Effector memory CD4-positive, alpha-beta T cell (primary cell): Measurements from ENCODE around the gene KCTD10.

Experiments used
- DNase-seq, 3 donors: peaks; one replicate each; pipeline ENCODE4 v3.0.0-alpha.2; 2020
- H3K27ac ChIP-seq: 2 replicates; pipeline ENCODE4 v1.7.0; 2013; ENCODE audit warnings: mild to moderate bottlenecking, low read length, moderate library complexity; ENCODE audit not compliant: insufficient read depth, poor library complexity, severe bottlenecking
- H3K27me3 ChIP-seq: replicated peaks from 2 replicates; pipeline ENCODE4 v1.7.0; 2013; ENCODE audit warnings: mild to moderate bottlenecking, low read length; ENCODE audit not compliant: insufficient read depth, control insufficient read depth, poor library complexity, severe bottlenecking
- H3K36me3 ChIP-seq: 2 replicates; pipeline ENCODE4 v1.7.0; 2013; ENCODE audit warnings: mild to moderate bottlenecking, low read length, moderate library complexity; ENCODE audit not compliant: control insufficient read depth, insufficient read depth
- H3K4me1 ChIP-seq: 2 replicates; pipeline ENCODE4 v1.7.0; 2013; ENCODE audit warnings: low read length, mild to moderate bottlenecking; ENCODE audit not compliant: control insufficient read depth, insufficient read depth, poor library complexity, severe bottlenecking
- H3K4me3 ChIP-seq: 2 replicates; pipeline ENCODE4 v1.7.0; 2013; ENCODE audit warnings: low read length, low read depth, mild to moderate bottlenecking; ENCODE audit not compliant: insufficient read depth, poor library complexity, severe bottlenecking
- H3K9me3 ChIP-seq: 2 replicates; pipeline ENCODE4 v1.7.0; 2013; ENCODE audit warnings: mild to moderate bottlenecking, low read length, moderate library complexity; ENCODE audit not compliant: control insufficient read depth

The KCTD10 gene

DNA sequence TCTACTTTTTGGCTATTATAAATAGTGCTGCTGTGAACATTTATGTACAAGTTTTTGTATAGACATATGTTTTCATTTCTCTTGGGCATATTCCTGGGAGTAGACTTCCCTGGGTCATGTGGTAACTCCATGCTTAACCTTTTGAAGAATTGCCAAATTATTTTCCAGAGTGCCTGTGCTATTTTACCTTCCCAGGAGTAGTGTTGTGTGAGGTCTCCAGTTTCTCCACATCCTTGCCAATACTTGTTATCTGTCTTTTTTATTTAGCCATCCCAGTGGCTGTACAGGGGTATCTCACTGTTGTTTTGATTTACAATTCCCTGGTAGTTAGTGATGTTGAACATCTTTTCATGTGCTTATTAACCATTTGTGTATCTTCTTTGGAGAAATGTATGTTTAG, 19.2 kb upstream of the KCTD10 start:
- no peak overlapping the region for H3K27ac ChIP-seq
- no peaks in the 10 kb centered on the region for H3K27me3 ChIP-seq
- no peak for DNase-seq
- no peak overlapping the region for H3K4me3 ChIP-seq
- H3K4me1 ChIP-seq, result no peaks in the 10 kb centered on the region
- H3K36me3 ChIP-seq, result peaks cover 66% of the 10 kb centered on the region
- H3K9me3 ChIP-seq, result no peaks in the 10 kb centered on the region

- H3K9me3 ChIP-seq, result no peaks in the 10 kb centered on the region
- peaks cover 57% of the 10 kb centered on the region for H3K36me3 ChIP-seq
- H3K4me3 ChIP-seq, result no peak overlapping the region
- H3K4me1 ChIP-seq, result no peaks in the 10 kb centered on the region
- no peak overlapping the region for H3K27ac ChIP-seq
- no peaks in the 10 kb centered on the region for H3K27me3 ChIP-seq
- DNase-seq, result no peak
Observed at GRCh38 chr12:109495012-109495411, 17.9 kb upstream of the KCTD10 start.

DNA sequence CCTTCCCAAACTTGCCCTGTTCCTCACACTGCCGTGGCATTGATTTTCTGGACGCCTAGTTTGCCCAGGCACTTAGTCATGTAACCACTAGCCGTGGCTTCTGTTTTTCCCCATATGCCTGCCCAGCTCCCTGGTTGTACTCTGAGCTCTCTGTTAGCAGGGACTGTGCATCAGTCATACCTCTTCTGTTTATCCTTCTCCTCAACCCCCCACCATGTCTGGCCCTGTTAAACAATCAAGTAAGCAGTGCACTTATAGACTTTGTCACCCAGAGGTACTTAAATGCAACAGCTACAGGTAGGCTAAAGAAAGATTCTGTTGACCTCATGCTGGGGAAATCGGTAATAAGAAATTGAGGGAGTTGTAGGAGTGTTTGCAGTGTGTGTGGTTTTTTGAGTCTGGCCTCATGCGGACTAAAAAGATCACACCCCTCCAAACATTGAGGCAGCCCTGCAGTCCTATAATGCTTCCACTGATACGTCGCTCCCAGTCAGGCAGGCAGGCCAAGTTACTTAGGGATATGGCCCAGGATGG, 17.3 kb upstream of the KCTD10 start:
- Histone ChIP-seq H3K4me1 (no peaks in the 10 kb centered on the region), H3K4me3 (no peak overlapping the region), H3K27me3 (no peaks in the 10 kb centered on the region), H3K27ac (no peak overlapping the region), H3K36me3 (peaks cover 60% of the 10 kb centered on the region), H3K9me3 (no peaks in the 10 kb centered on the region)
- DNase-seq, result no peak

DNA sequence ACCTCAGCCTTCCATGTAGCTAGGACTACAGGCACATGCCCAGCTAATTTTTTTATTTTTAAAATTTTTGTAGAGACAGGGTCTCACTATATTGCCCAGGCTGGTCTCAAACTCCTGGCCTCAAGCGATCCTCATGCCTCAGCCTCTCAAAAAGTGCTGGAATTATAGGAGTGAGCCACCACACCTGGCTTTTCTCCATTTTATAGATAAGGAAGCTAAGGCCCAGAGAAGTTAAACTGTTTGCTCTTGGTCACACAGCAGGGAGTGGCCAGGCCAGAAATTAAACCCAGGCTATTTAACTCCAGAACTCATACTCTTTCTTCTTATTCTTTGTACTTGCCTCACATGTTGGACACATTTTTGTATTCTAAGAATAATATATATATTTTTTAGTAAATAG, 16.8 kb upstream of the KCTD10 start:
- Histone ChIP-seq H3K4me3 (no peak overlapping the region), H3K36me3 (peaks cover 60% of the 10 kb centered on the region), H3K9me3 (no peaks in the 10 kb centered on the region), H3K27me3 (no peaks in the 10 kb centered on the region), H3K27ac (no peak overlapping the region), H3K4me1 (no peaks in the 10 kb centered on the region)
- DNase-seq, result no peak

- no peak for DNase-seq
- Histone ChIP-seq H3K36me3 (peaks cover 62% of the 10 kb centered on the region), H3K27me3 (no peaks in the 10 kb centered on the region), H3K27ac (no peak overlapping the region), H3K9me3 (no peaks in the 10 kb centered on the region), H3K4me3 (no peak overlapping the region), H3K4me1 (no peaks in the 10 kb centered on the region)
Observed at GRCh38 chr12:109493090-109493489, 16.0 kb upstream of the KCTD10 start.

DNA sequence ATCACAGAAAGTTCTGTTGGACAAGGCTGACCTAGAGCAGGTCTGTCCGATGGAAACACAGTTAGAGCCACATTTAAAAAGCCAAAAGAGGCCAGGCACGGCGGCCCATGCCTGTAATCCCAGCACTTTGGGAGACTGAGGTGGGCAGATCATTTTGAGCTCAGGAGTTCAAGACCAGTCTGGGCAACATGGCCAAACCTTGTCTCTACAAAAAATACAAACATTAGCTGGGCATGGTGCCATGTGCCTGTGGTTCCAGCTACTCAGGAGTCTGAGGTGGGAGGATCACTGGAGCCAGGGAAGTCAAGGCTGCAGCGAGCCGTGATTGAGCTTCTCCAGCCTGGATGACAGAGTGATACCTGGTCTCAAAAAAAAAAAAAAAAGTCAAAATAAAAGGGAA, 15.3 kb upstream of the KCTD10 start:
- peaks cover 62% of the 10 kb centered on the region for H3K36me3 ChIP-seq

DNA sequence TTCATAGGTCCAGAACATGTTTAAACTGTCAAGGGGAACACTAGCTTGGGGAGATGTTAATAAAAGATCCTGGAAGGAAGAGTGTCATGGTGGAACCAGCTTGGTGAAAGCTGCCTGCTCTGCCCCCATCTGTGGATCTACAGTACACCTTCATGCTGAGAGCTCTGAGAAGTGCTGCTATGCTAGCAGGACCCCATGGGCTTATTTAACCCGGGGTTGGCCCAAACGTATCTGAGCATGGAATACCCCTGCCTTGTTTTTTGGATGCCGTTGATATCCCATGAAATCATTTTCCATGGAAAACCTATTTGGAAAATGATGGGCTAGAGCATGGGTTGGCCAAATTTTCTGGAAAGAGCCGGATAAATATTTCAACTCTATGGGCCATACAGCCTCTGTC, 14.6 kb upstream of the KCTD10 start:
- no peaks in the 10 kb centered on the region for H3K4me1 ChIP-seq
- no peaks in the 10 kb centered on the region for H3K9me3 ChIP-seq
- H3K27ac ChIP-seq, result no peak overlapping the region
- H3K4me3 ChIP-seq, result no peak overlapping the region
- DNase-seq, result no peak
- H3K36me3 ChIP-seq, result peaks cover 67% of the 10 kb centered on the region
- H3K27me3 ChIP-seq, result no peaks in the 10 kb centered on the region

More for the DNA sequence above, 15.3 kb upstream of the KCTD10 start:
- no peaks in the 10 kb centered on the region for H3K4me1 ChIP-seq
- no peak overlapping the region for H3K27ac ChIP-seq
- DNase-seq, result no peak
- no peaks in the 10 kb centered on the region for H3K27me3 ChIP-seq
- H3K9me3 ChIP-seq, result no peaks in the 10 kb centered on the region
- H3K4me3 ChIP-seq, result no peak overlapping the region

- Histone ChIP-seq H3K27ac (no peak overlapping the region), H3K27me3 (no peaks in the 10 kb centered on the region), H3K4me1 (no peaks in the 10 kb centered on the region), H3K9me3 (no peaks in the 10 kb centered on the region), H3K36me3 (peaks cover 79% of the 10 kb centered on the region), H3K4me3 (no peak overlapping the region)
- no peak for DNase-seq
Observed at GRCh38 chr12:109489955-109490565, 13.0 kb upstream of the KCTD10 start.

DNA sequence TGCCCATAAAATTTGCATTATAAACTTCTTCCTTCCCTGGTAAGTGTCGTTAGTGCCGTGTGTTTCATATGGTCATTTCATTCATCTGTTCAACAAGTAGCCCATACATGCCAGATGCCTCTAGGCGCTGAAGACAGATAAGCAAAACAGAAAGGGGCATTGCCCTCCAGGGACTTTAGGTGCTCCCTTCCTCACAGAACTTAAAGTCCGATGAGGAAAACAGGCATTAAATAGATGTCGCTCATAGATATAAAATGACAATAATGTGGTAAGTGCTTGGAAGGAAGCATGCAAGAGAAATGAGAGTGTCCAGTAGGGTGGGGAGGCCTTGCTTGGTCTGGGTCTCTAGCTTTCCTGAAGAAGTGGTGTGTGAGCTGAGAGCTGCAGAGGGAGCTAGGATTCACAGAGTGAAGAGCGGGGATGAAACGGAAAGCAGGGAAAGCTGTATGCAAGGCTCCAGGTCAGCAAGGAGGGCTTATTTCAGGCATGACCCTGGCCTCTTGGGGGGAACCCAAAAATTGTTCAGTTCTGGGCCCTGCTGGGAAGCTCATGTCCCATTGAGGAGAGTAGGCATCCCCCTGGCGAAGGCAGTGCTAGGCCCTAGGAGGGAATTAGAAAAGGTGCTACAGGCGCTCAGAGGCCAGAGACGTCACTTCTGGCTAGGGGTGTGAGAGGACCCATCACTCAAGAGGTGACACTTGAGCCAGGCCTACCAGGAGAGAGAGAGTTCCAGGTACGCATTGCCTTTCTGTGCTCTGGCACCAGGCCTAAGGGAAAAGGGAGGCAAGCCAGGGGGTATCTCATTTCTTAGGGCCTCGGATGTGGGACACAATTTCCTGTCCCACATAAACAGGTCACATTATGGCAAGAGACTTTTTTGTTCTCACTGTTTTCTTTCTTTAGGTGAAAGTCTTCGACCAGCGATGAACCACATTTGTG, 12.2 kb upstream of the KCTD10 start:
- peaks cover 77% of the 10 kb centered on the region for H3K36me3 ChIP-seq
- no peaks in the 10 kb centered on the region for H3K4me1 ChIP-seq

GRCh38 chr12:109488051-109488665, 11.1 kb upstream of the KCTD10 start:
- H3K9me3 ChIP-seq, result no peaks in the 10 kb centered on the region
- H3K36me3 ChIP-seq, result peaks cover 81% of the 10 kb centered on the region
- H3K27ac ChIP-seq, result no peak overlapping the region
- DNase-seq, result no peak
- no peak overlapping the region for H3K4me3 ChIP-seq
- H3K4me1 ChIP-seq, result no peaks in the 10 kb centered on the region
- no peaks in the 10 kb centered on the region for H3K27me3 ChIP-seq

More for the DNA sequence above, 12.2 kb upstream of the KCTD10 start:
- Histone ChIP-seq H3K4me3 (no peak overlapping the region), H3K27me3 (no peaks in the 10 kb centered on the region), H3K27ac (no peak overlapping the region), H3K9me3 (no peaks in the 10 kb centered on the region)
- DNase-seq, result no peak
